SH-SY5Y (cell line): ENCODE data around the gene LCAT.

Experiments used
- GATA2 ChIP-seq: IDR thresholded peaks from 2 replicates; pipeline ENCODE4 v1.6.1; 2011; ENCODE audit warnings: mild to moderate bottlenecking, low read depth, low read length
- GATA3 ChIP-seq: IDR thresholded peaks from 2 replicates; pipeline ENCODE4 v1.6.1; 2011; ENCODE audit warnings: low read depth, mild to moderate bottlenecking, low read length, moderate library complexity

DNA sequence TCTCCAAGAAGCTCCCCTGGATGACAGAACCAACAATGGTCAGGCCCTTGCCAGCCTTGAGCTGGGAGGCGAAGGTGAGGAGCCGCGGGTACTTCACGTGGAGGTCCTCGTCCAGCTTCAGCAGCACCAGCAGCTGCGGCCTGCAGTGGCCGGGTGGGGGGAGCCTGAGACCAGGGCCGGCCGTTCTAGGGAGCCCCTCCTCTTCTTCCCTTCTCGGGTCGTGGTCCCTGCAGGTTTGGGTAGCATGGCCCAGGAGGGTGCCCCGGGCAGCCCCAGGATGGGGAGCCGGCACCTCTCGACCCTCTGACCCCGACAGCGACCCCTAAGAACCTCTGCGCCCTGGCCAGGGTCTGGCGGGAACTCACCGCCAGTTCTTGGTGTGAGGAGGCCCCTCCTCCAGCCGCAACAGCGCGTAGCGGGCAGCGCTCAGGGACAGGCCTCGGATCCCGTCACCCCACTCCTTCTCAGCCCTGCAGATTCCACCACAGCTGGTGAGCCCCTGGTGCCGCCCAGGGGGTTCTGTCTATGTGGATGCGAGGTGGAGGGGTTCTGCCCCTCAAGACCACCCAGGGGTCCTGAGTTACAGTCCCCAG, 3.1 kb upstream of the LCAT start:
- TF ChIP-seq GATA3: no peak
- no peak for TF ChIP-seq GATA2
